ENCODE measurements around the gene DHCR7.

The DHCR7 gene

GRCh38 chr11:71456294-71456693 is 8.1 kb upstream of the DHCR7 start:
- DNase-seq: no peak

DNA sequence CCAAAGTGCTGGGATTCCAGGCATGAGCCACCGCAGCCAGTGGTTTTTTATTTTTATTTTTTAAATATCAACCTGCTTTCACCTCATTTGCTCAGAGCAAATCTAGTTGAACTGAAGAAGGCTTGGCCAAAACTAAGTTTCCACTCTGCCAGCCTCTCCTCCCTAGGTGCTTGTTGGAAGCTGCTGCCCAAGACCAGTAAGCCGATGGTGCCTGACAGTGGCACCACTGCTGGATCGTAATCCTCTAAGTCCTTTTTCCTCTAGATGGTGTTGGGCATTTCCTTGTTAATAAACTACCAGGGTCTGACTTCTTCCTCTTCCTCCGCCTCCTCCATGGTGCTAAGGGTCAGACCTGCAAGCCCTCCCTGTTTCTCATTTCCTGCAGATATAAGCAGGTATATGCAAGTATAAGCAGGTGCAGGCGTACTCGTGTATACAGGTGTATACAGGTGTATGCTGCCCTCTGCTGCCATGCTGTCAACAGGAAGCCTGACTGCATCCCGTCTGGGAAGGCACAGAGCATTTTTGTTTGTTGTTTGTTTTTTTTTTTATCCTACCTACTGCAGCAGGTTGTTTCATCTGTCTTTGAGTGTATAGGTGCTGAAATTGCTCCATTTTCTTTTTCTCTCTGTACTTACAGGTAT is 6.4 kb upstream of the DHCR7 start:
- no peak for DNase-seq

- DNase-seq: no peak
Observed at GRCh38 chr11:71453918-71454304, 5.7 kb upstream of the DHCR7 start.

DNA sequence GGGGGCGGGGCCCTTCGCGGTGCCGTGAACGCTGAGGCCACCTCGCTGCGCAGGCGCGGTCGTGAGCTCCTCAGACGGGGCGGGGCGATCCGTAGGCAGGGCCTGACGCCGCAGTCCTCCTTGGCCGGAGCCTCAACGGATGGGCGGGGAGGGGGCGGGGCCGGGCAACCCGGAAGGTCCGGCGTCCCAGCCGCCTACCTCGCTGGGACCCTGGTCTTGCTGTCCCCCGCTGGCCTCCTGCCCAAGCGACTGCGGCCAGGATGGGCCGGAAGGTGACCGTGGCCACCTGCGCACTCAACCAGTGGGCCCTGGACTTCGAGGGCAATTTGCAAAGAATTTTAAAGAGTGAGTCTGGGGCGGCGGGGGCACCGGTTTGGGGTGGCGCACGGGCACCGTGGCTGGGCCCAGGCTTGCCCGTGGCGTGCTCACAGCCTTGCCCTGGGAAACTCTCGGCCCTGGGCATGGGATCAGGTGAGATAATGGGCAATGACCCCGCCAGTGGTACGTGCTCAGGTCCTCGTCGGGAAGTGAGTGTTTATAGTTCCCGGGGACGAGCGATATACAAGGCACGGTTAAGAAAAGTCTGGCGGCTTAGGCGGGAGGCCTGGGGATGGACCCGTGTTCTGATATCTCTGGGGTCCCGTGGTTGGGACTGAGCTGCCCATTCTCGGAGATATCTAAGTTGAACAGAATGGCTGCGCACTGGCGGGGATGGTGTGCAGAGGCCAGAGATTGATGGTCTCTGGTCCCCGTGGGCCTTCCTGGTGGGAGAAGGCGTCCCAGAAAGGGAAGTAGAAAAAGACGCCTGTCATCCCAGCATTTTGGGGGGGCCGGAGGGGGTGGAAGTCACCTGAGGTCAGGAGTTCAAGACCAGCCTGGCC is 5.1 kb upstream of the DHCR7 start, which contains the start of gene NADSYN1:
NADSYN1 (plus strand) TSS at position 167 of the 881 bp plus-strand sequence; CDS start at position 261, 94 bp downstream.
- DNase-seq: peak; percentile 97

- peak; percentile 73 for DNase-seq
Observed at GRCh38 chr11:71452199-71453036, 4.2 kb upstream of the DHCR7 start.

- DNase-seq: peak; percentile 62
Observed at GRCh38 chr11:71451596-71452198, 3.5 kb upstream of the DHCR7 start.

DNA sequence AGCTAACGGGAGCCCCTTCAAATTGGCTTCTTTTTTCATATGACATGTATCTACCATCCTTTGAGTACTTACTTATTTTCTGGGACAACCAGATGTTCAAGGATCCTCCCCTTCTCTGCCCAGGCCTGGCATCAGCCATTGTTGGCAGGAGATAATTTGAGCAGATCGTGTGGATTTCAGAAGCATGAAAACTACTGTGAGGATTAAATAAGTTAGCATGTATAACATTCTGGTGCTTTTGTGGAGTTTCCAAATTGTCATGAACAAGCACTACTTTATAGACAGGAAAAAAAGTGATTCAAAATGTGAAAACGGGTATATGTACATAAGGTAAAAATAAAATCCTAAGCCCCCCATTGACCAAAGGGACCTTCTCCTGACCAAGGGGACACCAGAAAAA is 2.7 kb upstream of the DHCR7 start:
- DNase-seq: no peak

DNA sequence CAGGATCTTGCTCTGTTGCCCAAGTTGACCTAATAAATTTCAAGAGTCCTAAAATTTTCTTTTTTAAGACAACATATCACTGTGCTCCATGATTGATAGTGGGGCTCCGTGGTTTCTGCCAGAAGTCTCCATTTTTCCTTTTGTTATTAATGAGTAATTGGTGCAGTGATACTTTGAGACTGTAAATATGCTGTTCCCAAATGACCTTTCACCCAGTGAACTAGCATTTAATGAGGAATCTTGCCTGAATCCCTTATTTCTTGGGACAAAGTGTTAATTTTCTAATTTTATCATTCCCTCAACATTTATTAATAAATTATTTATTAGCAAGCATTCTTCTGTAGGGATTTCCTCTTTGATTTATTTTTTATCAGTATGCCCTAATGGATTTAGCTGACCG is 2.3 kb upstream of the DHCR7 start:
- DNase-seq: no peak

DNA sequence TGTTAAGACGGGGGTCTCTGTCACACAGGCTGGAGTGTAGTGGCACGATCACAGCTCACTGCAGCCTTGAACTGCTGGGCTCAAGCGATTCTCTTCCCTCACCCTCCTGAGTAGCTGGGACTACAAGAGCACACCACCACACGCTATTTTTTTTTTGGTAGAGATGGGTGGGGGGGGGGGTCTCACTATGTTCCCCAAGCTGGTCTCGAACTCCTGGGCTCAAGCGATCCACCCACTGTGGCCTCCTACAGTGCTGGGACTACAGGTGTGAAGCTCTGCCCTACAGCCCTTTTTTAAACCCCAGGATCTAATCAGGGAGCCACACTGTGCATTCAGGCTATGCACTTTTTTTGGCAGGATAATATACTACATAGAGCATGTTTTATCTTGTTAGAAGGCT is 1.4 kb upstream of the DHCR7 start:
- no peak for DNase-seq

- peak; percentile 77 for DNase-seq
Observed at GRCh38 chr11:71447791-71448256, 369 bp downstream of the DHCR7 start.

- DNase-seq: no peak
Observed at GRCh38 chr11:71446942-71447688, 1.1 kb downstream of the DHCR7 start.

GRCh38 chr11:71446150-71446549 is 2.0 kb downstream of the DHCR7 start:
- no peak for DNase-seq

- DNase-seq: no peak
Observed at GRCh38 chr11:71444811-71445210, 3.4 kb downstream of the DHCR7 start.

DNA sequence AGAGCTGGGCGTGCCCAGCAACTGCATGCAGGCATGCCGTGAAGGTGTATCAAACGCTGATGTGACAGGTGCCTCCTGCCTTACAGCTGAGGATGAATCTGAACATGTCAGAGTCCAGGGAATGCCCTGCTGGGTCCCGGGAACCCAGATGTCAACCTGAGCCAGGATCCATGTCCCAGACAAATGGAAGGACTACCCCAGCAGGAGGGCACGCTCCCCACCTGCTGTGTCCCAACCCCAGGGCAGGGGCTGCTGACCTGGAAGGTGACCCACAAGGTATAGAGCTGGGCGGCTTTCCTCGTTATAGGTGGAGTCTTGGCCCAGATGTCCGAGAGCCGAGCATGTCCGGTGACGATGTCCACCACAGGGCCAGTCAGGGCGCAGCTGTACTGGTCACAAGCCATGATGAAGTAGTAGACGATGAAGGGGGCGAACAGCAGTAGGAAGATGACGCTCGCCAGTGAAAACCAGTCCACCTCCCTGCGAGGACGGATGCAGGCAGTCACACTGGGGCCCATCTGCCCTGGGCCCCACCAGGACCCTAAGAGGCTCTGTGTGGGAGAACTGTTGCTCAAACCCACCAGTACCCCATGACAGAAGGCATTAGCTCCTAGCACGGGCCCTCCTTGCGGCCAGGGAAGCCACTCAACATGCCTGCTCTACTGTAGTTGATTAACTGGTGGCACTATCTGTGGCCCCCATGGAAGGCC is 4.3 kb downstream of the DHCR7 start:
- no peak for DNase-seq

- no peak for DNase-seq
Observed at GRCh38 chr11:71442880-71443279, 5.3 kb downstream of the DHCR7 start.

GRCh38 chr11:71442123-71442522 is 6.1 kb downstream of the DHCR7 start:
- no peak for DNase-seq

- DNase-seq: no peak
Observed at GRCh38 chr11:71441251-71441650, 6.9 kb downstream of the DHCR7 start.

DNA sequence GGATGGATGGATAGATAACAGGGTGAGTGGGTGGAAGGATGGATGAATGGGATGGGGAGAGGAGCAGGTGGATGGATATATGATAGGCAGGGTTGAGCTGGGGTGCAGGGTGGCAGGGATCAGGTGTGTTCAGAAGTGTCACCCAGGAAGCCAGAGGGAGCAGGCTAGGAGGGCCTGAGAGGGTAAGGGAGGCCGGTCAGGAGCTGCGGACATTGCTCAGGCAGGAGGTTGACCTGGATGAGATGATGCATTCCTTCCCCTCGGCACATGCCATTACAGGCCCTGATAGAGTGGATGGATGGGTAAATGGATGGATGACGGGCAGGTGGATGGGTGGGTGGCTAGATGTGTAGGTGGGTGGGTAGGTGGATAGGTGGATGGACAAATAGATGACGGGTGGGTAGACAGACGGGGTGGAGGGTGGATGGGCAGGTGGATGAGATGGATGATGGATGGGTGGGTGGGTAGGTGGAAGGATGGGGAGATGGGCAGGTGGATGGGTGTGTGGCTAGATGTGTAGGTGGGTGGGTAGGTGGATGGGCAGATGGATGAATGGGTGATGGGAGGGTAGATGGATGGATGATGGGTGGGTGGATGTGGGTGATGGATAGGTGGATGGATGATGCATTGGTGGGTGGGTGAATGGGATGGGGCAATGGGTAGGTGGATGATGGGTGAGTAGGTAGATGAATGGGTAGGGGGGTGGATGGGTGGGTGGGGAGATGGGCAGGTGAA is 8.0 kb downstream of the DHCR7 start:
- DNase-seq: no peak

DNA sequence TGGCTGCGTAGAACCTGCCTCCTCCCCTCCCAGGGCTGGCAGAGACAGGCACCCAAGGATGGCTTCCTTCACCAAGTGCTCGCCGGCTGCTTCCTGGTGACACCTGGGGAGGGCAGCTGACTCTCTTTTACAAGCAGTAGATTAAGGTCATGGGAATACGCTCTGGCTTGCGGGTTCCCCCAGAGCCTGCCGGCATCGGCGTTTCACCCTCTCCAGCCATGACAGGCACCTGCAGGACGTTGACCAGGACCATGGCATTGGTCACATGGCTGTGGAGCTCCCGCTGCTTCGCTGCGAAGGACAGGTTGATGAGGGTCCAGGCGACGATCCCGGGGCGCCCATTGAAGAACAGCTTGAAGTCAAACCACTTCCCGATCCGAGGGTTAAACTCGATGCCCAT is 9.5 kb downstream of the DHCR7 start:
- DNase-seq: no peak

DNA sequence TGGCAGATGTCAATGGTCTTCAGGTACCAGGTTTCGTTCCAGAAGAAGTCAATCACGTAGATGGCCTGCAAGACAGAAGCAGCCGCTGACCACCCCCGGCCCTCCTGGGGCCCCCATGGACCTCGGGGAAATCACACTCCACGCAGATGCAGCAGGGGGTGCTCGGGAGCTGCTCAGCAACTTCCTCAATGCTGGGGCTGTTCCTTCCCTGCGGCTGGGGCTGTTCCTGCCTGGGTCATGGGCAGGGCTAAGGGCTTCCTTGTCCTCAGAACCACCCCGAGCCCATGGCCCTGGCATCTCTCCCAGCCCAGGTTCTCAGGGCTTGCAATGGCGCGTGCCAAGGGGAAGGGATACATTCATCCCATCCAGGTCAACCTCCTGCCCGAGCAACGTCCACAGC is 10.3 kb downstream of the DHCR7 start:
- no peak for DNase-seq

- DNase-seq: no peak
Observed at GRCh38 chr11:71437399-71437798, 10.8 kb downstream of the DHCR7 start.
